ENCODE results near the gene OR1L6. TPM values are rescaled to one million over a fixed set of nuclear protein-coding genes. Genes with fewer than 3 reads are reported as not detected.

Gene OR1L6, protein sequence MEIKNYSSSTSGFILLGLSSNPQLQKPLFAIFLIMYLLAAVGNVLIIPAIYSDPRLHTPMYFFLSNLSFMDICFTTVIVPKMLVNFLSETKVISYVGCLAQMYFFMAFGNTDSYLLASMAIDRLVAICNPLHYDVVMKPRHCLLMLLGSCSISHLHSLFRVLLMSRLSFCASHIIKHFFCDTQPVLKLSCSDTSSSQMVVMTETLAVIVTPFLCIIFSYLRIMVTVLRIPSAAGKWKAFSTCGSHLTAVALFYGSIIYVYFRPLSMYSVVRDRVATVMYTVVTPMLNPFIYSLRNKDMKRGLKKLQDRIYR
- not detected for total RNA-seq
- long read RNA-seq, donor 1 = 0 reads
- long read RNA-seq, donor 2 = 0 reads

DNA sequence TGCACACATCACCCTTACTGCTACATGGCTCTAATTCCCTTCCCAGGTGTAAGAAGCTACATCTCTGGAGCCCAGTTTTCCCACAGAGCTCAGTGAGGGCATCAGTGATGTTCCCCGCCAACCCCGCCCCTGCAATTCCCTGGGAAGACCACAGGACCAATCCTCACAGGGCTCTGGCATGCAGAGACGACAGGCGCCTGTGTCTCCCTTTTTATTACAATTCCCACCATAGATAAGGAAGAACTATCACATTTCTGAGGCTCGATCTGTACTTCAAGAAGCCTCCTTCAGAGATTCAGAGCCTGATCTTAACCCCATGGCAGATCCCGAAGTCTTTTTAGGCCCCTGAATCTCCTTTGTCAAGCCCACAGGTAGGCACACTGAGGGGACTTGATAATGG is at the start of gene OR1L6:
OR1L6 (plus strand) TSS at position 301 of the 400 bp plus-strand sequence. CDS start 7,545 bp downstream, outside the sequence.
- intact Hi-C loops (cut with DNase I) = no loop called here
- no peak for DNase-seq (ENCODE audit: low spot score)

DNA sequence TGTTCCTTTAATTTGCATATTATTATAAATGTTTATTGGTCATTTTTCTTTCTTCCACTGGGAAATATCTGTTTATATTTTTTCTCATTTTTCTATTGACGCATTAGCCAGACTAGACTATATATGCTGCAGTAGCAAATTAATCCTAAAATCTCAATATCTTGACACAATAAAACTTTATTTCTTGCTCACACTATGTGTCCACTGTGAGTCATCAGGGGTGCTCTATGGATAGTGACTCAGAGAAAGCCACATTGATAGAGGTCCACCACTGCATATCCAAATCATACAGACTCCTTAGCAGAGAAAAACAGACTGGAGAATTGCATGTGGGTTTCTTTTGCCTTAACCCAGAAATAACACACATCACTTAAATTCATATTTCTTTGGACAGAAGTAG is 46.4 kb upstream of the OR1L6 start:
- DNase-seq (ENCODE audit: low spot score) = no peak
- intact Hi-C loops (cut with DNase I) = no loop called here

DNA sequence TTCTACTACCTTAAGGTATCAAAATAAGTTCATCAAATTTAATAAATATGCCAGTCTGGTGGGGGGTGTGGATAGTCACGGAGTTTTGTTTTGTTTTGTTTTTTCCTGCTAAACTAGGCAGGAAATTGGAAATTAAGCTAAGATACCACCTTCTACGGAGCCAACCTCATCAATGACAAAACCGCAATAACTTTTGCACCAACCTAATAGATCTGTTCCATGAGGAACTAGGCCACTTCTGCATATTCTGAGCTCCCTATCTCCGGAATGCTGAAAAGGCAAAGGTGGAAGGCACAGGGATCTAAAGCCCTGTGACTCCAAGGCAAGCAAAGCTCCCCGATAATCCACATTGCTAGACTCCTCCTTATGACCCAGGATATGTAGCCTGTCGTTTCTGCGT is 24.1 kb upstream of the OR1L6 start:
- no peak for DNase-seq (ENCODE audit: low spot score)
- intact Hi-C loops (cut with DNase I) = no loop called here

DNA sequence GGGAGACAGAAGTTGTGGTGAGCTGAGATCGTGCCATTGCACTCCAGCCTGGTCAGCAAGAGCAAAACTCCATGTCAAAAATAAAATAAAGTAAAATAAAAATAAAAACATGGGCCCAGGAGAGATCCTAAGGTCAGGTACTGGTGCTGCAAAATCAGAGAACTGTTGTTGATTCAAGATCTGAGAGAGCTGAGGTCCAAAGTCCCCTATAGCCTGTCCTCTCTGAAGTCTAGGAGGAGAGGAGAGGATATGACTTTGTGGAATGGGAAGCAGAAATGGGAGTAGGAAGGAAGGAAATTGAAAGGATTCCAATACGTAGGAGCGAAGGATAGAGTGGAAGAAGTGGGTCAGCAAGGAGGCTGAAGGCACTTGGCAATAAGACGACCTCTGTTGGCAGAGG is 22.9 kb upstream of the OR1L6 start:
- intact Hi-C loops (cut with DNase I) = no loop called here

DNA sequence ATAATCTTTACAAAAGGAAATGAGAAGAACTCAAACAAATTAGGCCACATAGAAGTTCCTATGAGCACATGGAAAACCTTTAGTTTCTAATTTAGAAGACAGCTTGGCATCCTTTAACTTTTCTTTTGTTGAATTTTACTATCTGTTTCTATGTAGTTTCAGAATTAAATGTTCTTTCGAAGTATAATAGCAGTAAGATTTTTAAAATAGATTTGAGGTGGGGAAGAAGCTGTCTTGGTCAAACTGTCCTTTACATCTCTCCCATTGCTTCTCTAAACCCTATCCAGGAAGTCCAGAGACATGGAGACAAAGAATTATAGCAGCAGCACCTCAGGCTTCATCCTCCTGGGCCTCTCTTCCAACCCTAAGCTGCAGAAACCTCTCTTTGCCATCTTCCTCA is 18.4 kb upstream of the OR1L6 start, which contains the start of gene OR1L4:
OR1L4 (plus strand) TSS at position 301 of the 400 bp plus-strand sequence; CDS start at position 301, 0 bp downstream.
- intact Hi-C loops (cut with DNase I) = loop anchor here in 1 of 2 donors (5.0 kb wide), 1 partner anchor 1624 kb away; no protein-coding TSS in a partner anchor
- DNase-seq (ENCODE audit: low spot score) = no peak

More for the DNA sequence above, 22.9 kb upstream of the OR1L6 start:
- no peak for DNase-seq (ENCODE audit: low spot score)

DNA sequence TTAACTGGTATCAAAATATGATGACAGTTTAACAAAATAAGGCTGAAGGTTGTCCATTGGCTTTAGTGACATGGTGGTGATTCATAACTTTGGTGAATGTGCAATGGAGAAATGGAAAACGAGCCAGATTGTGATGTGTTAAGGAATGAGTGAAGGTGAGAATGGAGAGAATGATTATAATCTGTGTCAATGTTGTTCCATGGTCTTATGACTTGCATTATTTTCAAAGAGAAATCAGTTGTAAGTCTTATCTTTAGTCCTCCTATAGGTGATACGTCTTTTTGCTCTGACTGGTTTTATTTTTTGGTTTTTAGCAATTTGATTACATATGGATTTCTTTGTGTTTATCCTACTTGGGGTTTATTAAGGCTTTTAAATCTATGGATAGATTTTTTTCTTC is 12.7 kb downstream of the OR1L6 start:
- intact Hi-C loops (cut with DNase I) = no loop called here

DNA sequence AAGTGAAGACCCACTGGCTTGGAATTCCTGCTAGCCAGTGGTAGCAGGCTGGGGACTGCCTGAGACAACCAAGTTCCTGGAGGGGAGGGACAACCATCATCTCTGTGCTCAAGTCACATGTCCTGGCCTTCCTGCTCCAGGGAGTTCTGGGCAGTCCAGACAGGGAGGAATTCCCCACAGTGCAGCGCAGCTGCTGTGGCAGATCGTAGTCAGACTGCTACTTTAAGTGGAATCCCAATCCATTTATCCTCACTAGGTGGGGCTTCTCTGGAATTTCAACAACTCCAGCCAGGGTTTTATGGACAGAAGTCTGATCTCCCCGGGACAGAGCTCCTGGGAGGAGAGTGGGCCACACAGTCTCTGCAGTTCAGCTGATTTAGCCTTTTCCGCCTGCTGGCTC is 25.7 kb downstream of the OR1L6 start:
- intact Hi-C loops (cut with DNase I) = no loop called here
- DNase-seq (ENCODE audit: low spot score) = no peak

More for the DNA sequence above, 12.7 kb downstream of the OR1L6 start:
- no peak for DNase-seq (ENCODE audit: low spot score)

DNA sequence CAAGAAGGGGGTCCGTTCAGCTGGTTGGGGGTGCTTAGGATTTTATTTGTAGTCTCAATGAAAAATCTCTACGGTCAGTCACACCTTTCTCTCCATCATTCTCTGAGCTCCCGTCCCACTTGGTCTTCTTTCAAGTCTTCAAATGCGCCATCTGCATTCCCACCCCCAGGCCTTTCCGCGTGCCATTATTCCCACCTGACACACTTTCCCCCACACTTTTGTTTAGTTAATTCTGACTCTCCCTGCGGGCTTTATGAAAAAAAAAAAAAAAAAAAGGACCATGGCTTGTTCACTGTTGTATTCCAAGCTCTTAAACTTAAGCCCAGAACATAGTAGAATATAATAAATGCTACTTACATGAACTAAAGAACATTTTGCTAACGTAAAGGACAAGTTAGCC is 34.9 kb downstream of the OR1L6 start:
- intact Hi-C loops (cut with DNase I) = no loop called here
- DNase-seq (ENCODE audit: low spot score) = no peak

DNA sequence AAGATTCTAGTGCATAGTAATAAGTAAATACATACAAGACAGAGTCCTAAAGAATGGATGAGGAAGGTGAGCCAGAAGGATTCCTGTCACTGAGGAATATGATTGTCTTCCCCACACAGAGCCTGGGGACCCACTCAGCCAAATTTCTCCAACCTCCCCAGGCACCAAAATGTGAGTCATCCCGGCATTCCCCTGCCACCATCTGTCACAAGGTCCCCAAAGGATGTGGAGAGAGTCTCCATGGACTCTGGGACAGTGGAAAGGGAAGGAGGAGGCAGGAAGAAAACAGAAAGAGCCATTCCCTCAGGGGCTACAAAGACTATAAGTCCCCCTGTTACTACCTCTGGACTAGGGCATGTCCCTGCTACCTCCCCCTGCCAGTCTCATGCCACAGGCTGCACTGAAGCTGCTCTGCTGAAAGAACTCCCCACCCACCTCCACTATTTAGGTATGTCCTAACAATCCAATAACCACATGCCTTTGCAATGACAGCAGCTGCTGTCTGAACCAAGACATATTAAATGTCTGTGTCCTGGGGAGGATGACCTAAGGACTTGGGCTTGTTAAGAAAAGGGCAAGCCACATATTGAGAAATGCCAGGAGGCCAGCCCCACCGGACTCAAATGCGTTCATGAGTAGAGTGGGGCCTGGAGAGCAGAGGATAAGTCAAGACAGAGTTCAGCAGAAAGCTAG is 36.0 kb downstream of the OR1L6 start:
- no peak for DNase-seq (ENCODE audit: low spot score)
- intact Hi-C loops (cut with DNase I) = no loop called here

DNA sequence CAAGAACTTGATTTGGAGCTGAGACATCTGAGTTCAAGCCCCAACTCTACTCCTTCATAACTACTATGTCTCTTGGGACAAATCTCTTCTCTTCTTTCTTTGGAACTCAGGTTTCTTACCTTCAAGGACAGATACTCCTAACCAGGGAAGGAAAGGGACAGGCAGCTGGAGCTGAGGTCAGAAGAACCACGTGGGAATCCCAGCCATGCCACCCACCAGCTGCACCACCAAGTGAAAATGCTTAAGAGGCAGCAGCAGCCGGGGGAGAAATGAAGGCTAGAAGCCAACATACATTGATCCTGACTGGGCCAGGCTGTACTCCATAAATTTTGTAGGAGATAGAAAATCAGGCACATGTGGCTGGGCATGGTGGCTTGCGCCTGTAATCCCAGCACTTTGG is 37.1 kb downstream of the OR1L6 start:
- DNase-seq (ENCODE audit: low spot score) = no peak
- intact Hi-C loops (cut with DNase I) = no loop called here

DNA sequence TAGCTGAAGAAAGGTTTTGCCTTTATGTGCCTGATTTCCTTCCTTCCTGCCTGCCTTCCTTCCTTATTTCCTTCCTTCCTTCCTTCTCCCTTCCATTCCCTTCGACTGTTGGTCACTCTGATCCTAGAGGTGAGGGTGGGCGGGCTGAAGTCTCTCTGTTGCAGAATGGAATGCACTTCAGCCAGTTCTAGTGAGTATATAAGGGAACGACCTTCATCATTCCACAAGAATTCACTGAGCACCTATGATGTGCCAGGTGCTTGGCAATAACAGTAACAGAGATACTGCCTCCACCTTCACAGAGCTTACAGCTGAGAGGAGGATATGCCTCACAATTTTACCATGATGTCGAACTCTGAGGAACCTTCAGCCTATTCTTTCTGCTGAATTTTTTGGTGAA is 37.9 kb downstream of the OR1L6 start:
- no peak for DNase-seq (ENCODE audit: low spot score)
- intact Hi-C loops (cut with DNase I) = no loop called here

DNA sequence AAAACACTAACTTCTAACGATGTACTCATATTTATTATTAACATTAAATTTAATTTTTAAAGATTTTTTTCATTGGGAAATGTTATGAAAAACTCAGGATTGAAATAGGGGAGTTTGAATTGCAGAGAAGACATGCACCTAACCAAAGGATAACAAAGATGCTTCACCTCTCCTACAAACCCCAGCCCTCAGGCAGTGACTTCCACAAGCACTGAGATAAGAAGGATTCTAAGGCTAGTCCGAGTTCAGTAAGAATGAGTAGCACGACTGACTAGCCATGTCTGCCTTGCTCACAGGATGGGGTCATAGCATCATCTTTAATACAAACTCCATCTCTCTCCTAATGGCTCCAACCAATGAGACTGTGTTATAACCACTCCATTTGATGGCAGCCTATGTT is 39.6 kb downstream of the OR1L6 start:
- intact Hi-C loops (cut with DNase I) = no loop called here
- no peak for DNase-seq (ENCODE audit: low spot score)

DNA sequence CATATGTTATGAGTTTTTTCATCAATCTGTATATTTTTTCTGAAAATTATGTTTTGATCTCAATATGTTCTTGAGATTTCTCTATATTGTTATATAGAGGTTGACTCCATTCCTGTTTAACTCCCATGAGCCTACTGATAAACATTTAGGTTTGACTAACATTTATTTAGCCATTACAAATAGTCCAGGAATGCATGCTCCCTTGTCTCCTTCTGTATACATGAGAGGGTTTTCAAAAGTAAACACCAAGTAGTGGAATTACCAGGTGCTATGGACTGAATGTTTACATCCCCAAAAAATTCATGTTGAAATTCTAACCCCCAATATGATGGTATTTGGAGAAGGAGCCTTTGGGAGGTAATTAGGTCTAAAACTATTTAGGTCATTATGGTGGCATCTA is 43.2 kb downstream of the OR1L6 start:
- intact Hi-C loops (cut with DNase I) = no loop called here
- DNase-seq (ENCODE audit: low spot score) = no peak

DNA sequence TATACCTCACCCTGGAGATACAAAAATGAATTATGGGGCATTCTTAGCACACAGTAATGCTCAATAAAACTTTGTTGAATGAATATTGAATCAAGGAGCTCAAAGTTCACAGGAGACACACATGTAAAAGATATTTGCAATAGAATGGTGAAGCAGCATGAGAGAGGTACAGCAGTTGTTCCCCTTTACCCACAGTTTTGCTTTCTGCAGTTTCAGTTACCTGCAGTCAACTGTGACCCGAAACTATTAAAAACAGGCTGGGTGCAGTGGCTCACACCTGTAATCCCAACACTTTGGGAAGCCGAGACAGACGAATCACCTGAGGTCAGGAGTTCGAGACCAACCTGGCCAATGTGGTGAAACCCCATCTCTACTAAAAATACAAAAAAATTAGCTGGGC is 44.2 kb downstream of the OR1L6 start:
- no peak for DNase-seq (ENCODE audit: low spot score)

DNA sequence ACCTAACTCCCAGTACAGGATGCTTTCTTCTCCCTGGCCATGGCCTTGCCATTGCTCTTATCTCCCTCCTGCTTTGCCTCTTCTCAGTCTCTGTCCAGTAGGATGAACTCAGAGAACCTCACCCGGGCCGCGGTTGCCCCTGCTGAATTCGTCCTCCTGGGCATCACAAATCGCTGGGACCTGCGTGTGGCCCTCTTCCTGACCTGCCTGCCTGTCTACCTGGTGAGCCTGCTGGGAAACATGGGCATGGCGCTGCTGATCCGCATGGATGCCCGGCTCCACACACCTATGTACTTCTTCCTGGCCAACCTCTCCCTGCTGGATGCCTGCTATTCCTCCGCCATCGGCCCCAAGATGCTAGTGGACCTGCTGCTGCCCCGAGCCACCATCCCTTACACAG is 46.7 kb downstream of the OR1L6 start, which contains the start of gene OR5C1:
OR5C1 (plus strand) TSS at position 103 of the 400 bp plus-strand sequence; CDS start at position 103, 0 bp downstream.
- intact Hi-C loops (cut with DNase I) = no loop called here
- DNase-seq (ENCODE audit: low spot score) = no peak

More for the DNA sequence above, 44.2 kb downstream of the OR1L6 start:
- intact Hi-C loops (cut with DNase I) = no loop called here

DNA sequence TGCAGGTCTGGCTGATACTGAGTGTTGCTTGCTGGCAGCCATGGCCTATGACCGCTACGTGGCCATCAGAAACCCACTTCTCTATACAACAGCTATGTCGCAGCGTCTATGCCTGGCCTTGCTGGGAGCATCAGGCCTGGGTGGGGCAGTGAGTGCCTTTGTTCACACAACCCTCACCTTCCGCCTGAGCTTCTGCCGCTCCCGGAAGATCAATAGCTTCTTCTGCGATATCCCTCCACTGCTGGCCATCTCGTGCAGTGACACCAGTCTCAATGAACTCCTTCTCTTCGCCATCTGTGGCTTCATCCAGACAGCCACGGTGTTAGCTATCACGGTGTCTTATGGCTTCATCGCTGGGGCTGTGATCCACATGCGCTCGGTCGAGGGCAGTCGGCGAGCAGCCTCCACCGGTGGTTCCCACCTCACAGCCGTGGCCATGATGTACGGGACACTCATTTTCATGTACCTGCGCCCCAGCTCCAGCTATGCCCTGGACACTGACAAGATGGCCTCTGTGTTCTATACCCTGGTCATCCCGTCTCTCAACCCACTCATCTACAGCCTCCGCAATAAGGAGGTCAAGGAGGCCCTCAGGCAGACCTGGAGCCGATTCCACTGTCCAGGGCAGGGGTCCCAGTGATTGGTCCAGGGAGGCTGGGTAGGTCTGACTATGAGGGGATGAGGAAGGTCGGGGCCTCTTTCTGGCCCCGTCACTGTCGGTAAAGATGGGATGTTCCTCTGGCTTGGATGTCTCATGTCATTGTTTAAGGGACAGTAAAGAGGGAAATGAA is 47.3 kb downstream of the OR1L6 start:
- intact Hi-C loops (cut with DNase I) = no loop called here

DNA sequence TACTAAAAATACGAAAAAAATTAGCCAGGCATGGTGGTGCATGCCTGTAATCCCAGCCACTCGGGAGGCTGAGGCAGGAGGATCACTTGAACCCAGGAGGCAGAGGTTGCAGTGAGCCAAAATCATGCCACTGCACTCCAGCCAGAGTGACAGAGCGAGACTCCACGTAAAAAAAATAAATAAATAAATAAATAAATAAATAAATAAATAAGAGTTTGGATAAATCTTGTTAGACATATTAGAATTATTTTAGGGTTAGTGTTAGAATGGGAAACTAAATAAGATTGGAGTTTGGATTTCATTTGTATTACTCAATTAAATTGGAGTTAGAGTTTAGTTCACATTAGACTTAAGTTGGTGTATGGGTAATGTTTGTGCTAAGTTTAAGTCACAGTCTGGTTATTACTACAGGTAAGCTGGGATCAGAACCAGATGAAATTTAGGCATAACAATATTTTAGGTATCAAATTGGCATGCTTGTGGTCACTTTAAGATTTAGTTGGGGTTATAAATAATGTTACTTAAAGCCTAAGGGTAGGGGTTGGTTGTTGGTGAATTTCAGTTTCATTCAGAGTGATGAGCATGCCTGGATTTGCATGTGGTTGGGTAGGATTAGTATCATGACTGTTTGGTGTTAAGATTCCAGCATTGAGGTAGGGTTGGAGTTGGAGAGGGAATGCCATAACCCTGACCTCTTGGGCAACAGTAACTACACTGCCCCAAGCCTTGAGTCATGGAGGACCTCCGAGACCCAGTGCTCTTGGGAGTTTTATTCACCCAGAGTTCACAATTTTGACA is 50.0 kb downstream of the OR1L6 start:
- intact Hi-C loops (cut with DNase I) = no loop called here
- no peak for DNase-seq (ENCODE audit: low spot score)

More for the DNA sequence above, 47.3 kb downstream of the OR1L6 start:
- DNase-seq (ENCODE audit: low spot score) = no peak

DNA sequence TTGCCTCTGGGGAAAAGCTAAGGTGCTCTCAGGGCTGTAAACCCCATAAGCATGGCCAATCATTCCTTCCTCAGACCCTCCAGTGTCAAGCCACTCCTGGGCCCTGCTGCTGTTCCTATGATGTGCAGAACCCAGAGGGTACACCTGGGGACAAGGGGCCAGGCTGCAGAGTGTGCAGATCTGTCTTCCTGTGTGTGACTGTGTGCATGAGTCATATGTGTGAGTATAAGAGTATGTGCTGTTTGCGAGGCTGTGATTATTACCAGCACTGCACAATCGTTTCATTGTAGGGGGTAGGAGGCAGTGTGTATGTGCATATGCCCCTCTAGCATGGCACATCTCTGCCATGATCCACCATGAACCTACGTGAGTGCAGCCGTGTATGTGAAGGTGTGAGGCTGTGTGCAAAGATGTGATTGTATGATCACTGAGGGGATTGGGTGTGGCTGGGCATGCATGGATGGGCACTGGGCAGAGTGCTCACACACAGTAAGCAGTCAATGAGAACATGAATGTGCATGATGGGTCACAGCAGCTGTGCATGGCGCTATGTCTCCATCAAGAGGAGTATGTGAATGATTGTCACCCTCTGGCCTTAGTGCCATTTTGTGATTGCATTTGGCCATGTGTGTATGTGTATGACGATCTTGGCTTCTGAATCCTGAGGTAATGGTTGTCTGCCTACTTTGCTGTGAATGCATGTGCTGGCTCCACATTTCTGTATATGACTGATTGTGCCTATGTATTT is 55.4 kb downstream of the OR1L6 start:
- intact Hi-C loops (cut with DNase I) = no loop called here
- DNase-seq (ENCODE audit: low spot score) = no peak

Measured in posterior vena cava (tissue), 2 donors.